PFSK-1 (cell line): ENCODE measurements around the gene SLC29A1.

Experiments
- POLR2AphosphoS5 ChIP-seq: IDR thresholded peaks from 2 replicates; pipeline ENCODE4 v1.6.1; 2012; ENCODE audit warnings: low read depth, mild to moderate bottlenecking, control low read depth, low read length, moderate library complexity
- TF ChIP-seq, protein P1 (sequence below), 2 experiments: IDR thresholded peaks; 2 replicates each; pipeline versions ENCODE4 v1.6.1 to v1.8.0; 2011 to 2012; ENCODE audit warnings: low read depth in 2 of 2, low read length in 2 of 2, control low read depth in 1 of 2, inconsistent platforms in 1 of 2, mild to moderate bottlenecking in 1 of 2, moderate library complexity in 1 of 2; ENCODE audit not compliant: insufficient read depth in 1 of 2

DNA sequence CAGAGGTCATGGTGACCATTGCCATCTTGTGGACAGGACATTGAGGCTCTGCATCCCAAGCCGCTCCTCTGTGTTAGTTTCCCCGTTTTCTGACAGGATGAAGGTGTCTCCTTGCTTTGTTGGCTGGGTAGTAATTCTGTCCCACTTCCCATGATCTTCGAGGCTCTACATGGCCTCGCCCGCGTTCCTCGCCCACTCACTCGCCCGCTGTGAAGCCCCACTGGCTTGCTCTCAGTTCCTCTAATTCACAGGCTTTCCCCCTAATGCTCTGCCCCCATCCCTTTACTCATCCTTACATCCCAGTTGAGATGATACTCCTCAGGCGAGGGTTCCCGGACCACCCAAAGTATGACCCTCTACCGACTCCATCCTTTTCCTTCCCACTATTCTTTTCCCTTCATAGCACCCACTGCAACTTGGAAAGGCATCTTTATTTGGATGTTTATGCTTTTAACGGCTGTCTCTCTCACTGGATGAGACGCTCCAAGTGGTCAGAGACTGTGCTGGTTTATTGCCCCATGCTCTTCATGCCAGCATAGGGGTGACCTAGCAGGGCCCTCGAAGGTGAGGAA lies 34.4 kb downstream of the SLC29A1 start:
- no peak; the same call in 1 of the 2 replicates for TF ChIP-seq POLR2AphosphoS5
- TF ChIP-seq, protein P1, sequence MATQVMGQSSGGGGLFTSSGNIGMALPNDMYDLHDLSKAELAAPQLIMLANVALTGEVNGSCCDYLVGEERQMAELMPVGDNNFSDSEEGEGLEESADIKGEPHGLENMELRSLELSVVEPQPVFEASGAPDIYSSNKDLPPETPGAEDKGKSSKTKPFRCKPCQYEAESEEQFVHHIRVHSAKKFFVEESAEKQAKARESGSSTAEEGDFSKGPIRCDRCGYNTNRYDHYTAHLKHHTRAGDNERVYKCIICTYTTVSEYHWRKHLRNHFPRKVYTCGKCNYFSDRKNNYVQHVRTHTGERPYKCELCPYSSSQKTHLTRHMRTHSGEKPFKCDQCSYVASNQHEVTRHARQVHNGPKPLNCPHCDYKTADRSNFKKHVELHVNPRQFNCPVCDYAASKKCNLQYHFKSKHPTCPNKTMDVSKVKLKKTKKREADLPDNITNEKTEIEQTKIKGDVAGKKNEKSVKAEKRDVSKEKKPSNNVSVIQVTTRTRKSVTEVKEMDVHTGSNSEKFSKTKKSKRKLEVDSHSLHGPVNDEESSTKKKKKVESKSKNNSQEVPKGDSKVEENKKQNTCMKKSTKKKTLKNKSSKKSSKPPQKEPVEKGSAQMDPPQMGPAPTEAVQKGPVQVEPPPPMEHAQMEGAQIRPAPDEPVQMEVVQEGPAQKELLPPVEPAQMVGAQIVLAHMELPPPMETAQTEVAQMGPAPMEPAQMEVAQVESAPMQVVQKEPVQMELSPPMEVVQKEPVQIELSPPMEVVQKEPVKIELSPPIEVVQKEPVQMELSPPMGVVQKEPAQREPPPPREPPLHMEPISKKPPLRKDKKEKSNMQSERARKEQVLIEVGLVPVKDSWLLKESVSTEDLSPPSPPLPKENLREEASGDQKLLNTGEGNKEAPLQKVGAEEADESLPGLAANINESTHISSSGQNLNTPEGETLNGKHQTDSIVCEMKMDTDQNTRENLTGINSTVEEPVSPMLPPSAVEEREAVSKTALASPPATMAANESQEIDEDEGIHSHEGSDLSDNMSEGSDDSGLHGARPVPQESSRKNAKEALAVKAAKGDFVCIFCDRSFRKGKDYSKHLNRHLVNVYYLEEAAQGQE (IDR thresholded peaks at IDR 0.05; ENCODE audit: insufficient read depth in 1 of 2, low read depth in 2 of 2, low read length in 2 of 2): no peak
